Karpas-422 (cell line): ENCODE results near the gene ZNF555. TPM values are rescaled to one million over a fixed set of nuclear protein-coding genes. Genes with fewer than 3 reads are reported as not detected.
"Not testable (repeated sequence)": the region's sequence is repeated elsewhere in the genome, so short reads cannot be mapped to it uniquely, and the experiment has no call there.

Experiments
- DNase-seq: peaks from one replicate; pipeline ENCODE4 v3.0.0-alpha.2; 2015
- H2AFZ ChIP-seq: fragments of 200-600 bp; sonication (generic); 2 replicates; pipeline ENCODE4 v1.6.1; 2014; ENCODE audit warnings: antibody characterized with exemption, low read length, mixed read lengths
- H3K27ac ChIP-seq: fragments of 200-600 bp; sonication (generic); 2 replicates; pipeline ENCODE4 v1.5.1; 2014; ENCODE audit warnings: mild to moderate bottlenecking, low read length, moderate library complexity
- H3K27me3 ChIP-seq: fragments of 200-600 bp; sonication (generic); 2 replicates; pipeline ENCODE4 v1.6.1; 2014; ENCODE audit warnings: low read length, mixed read lengths
- H3K36me3 ChIP-seq: fragments of 200-600 bp; sonication (generic); 2 replicates; pipeline ENCODE4 v1.6.1; 2014; ENCODE audit warnings: low read length, mixed read lengths; ENCODE audit not compliant: insufficient read depth
- H3K4me1 ChIP-seq: fragments of 200-600 bp; sonication (generic); 2 replicates; pipeline ENCODE4 v1.6.1; 2014; ENCODE audit warnings: mild to moderate bottlenecking, low read length, mixed read lengths
- H3K4me2 ChIP-seq: fragments of 200-600 bp; sonication (generic); 2 replicates; pipeline ENCODE4 v1.6.1; 2014; ENCODE audit warnings: low read length, low read depth, mild to moderate bottlenecking; ENCODE audit not compliant: poor library complexity, severe bottlenecking
- H3K4me3 ChIP-seq: fragments of 200-600 bp; sonication (generic); 2 replicates; pipeline ENCODE4 v1.5.1; 2014; ENCODE audit warnings: mild to moderate bottlenecking, antibody characterized with exemption, low read length, mixed read lengths
- H3K79me2 ChIP-seq: fragments of 200-600 bp; sonication (generic); 2 replicates; pipeline ENCODE4 v1.6.1; 2014; ENCODE audit warnings: mild to moderate bottlenecking, low read length, mixed read lengths
- H3K9ac ChIP-seq: fragments of 200-600 bp; sonication (generic); 2 replicates; pipeline ENCODE4 v1.6.0; 2014; ENCODE audit warnings: low read length
- H3K9me2 ChIP-seq: fragments of 200-600 bp; sonication (generic), shearing (Covaris generic); replicated peaks from 2 replicates; pipeline ENCODE4 v1.6.0; 2014; ENCODE audit warnings: mild to moderate bottlenecking, low read length, moderate library complexity; ENCODE audit not compliant: insufficient read depth
- H3K9me3 ChIP-seq: fragments of 300-700, 200-600 bp; sonication (generic); 2 replicates; pipeline ENCODE4 v1.6.1; 2014; ENCODE audit warnings: low read length, mixed read lengths
- H4K20me1 ChIP-seq: fragments of 200-600 bp; sonication (generic); 2 replicates; pipeline ENCODE4 v1.6.1; 2014; ENCODE audit warnings: mild to moderate bottlenecking, antibody characterized with exemption, low read length, low read depth; ENCODE audit not compliant: insufficient read depth
- total RNA-seq: library from RNA; depleted of rRNA; stranded (reverse); fragments of >200 nt; shearing (Covaris generic); gene quantifications from 2 replicates; pipeline ENCODE4 v1.2.3, GENCODE V29; 2014; ENCODE audit warnings: low replicate concordance; rRNA removed

ZNF555 gene
- total RNA-seq, 1 experiment from 2014 or later = 1.4 TPM

- Histone ChIP-seq H3K27me3 (no peaks in the 10 kb centered on the region), H3K4me2 (no peak overlapping the region), H3K9ac (no peak overlapping the region)
Measured at GRCh38 chr19:2902590-2903218, 61.4 kb downstream of the ZNF555 start.

GRCh38 chr19:2903326-2903725 is 62.1 kb downstream of the ZNF555 start:
- not testable (repeated sequence) for H3K4me2 ChIP-seq, H3K9ac ChIP-seq, H3K9me3 ChIP-seq, DNase-seq, H2AFZ ChIP-seq, H3K9me2 ChIP-seq, H3K4me3 ChIP-seq, H3K4me1 ChIP-seq, H3K27me3 ChIP-seq, H3K27ac ChIP-seq, H3K36me3 ChIP-seq, H4K20me1 ChIP-seq
- H3K79me2 ChIP-seq = peaks cover 35% of the 10 kb centered on the region; the same call in 1 of the 2 replicates

More at GRCh38 chr19:2902590-2903218, 61.4 kb downstream of the ZNF555 start:
- H4K20me1 ChIP-seq = no peaks in the 10 kb centered on the region
- H3K79me2 ChIP-seq = peaks cover 35% of the 10 kb centered on the region; the same call in 1 of the 2 replicates
- H3K4me3 ChIP-seq = no peak overlapping the region
- no peak for DNase-seq
- H2AFZ ChIP-seq = no peak overlapping the region
- H3K36me3 ChIP-seq = no peaks in the 10 kb centered on the region
- H3K9me2 ChIP-seq = no peaks in the 10 kb centered on the region
- peaks cover 7% of the 10 kb centered on the region for H3K4me1 ChIP-seq
- H3K9me3 ChIP-seq = no peaks in the 10 kb centered on the region
- no peak overlapping the region for H3K27ac ChIP-seq

- Histone ChIP-seq H3K36me3 (no peaks in the 10 kb centered on the region), H3K9me2 (no peaks in the 10 kb centered on the region), H2AFZ (no peak overlapping the region), H3K79me2 (peaks cover 37% of the 10 kb centered on the region), H3K4me3 (no peak overlapping the region), H3K9me3 (no peaks in the 10 kb centered on the region), H3K27me3 (no peaks in the 10 kb centered on the region), H3K27ac (no peak overlapping the region), H3K9ac (no peak overlapping the region), H4K20me1 (no peaks in the 10 kb centered on the region), H3K4me1 (peaks cover 7% of the 10 kb centered on the region), H3K4me2 (no peak overlapping the region)
- no peak for DNase-seq
Measured at GRCh38 chr19:2905918-2906519, 64.7 kb downstream of the ZNF555 start.

- Histone ChIP-seq H3K27ac (no peak overlapping the region), H3K79me2 (peaks cover 31% of the 10 kb centered on the region), H3K4me1 (peaks cover 5% of the 10 kb centered on the region), H3K9me2 (no peaks in the 10 kb centered on the region), H2AFZ (no peak overlapping the region), H3K4me3 (no peak overlapping the region), H4K20me1 (no peaks in the 10 kb centered on the region), H3K27me3 (no peaks in the 10 kb centered on the region), H3K9me3 (no peaks in the 10 kb centered on the region), H3K9ac (no peak overlapping the region), H3K4me2 (no peak overlapping the region), H3K36me3 (no peaks in the 10 kb centered on the region)
- no peak for DNase-seq
Measured at GRCh38 chr19:2906631-2907195, 65.4 kb downstream of the ZNF555 start.

Other genes with a start within 250 kb of the ZNF555 start
- gene GNG7, start 138.8 kb upstream of the ZNF555 start, total RNA-seq = 0.19 and 1.3 TPM in 2 replicates
- not detected in 2 replicates for gene DIRAS1, start 120.1 kb upstream of the ZNF555 start, total RNA-seq
- 28.6 and 55.3 TPM in 2 replicates for gene SLC39A3, start 101.5 kb upstream of the ZNF555 start, total RNA-seq
- 31.2 and 55.8 TPM in 2 replicates for gene SGTA, start 58.2 kb upstream of the ZNF555 start, total RNA-seq
- gene THOP1, start 56.0 kb upstream of the ZNF555 start, total RNA-seq = 57.0 and 148 TPM in 2 replicates
- 2.6 and 4.0 TPM in 2 replicates for gene ZNF554, start 21.6 kb upstream of the ZNF555 start, total RNA-seq
- gene ZNF556, start 25.9 kb downstream of the ZNF555 start, total RNA-seq = not detected in 2 replicates
- gene ZNF57, start 59.5 kb downstream of the ZNF555 start, total RNA-seq = 1.0 and 3.3 TPM in 2 replicates
- gene ZNF77, start 103.5 kb downstream of the ZNF555 start, total RNA-seq = not detected in 2 replicates
- gene TLE6, start 136.1 kb downstream of the ZNF555 start, total RNA-seq = 3.4 and 5.0 TPM in 2 replicates
- gene TLE2, start 187.8 kb downstream of the ZNF555 start, total RNA-seq = not detected in 2 replicates
- gene TLE5, start 221.0 kb downstream of the ZNF555 start, total RNA-seq = 146 and 233 TPM in 2 replicates